ENCODE results near the gene CHAC1.

DNA sequence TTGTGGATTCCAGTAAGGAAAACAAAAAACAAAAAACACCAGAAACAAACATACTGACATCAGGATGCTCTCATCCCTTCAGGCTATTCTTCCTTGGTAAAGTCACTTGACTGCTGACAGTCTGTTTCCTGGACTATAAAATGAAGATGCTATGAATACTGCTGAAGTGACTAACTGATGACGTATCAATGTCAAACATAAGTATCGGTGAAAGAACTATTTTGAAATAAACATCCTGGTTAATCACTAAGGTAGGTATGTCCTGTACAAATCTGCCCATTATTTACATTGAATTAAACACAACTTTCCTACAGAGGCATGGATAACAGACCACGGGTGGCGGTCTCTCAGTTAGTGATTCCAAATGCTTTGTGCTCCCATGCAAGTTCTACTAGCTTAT, 45.9 kb downstream of the CHAC1 start:
- TF ChIP-seq ZNF274 (IDR thresholded peaks at IDR 0.05; ENCODE audit: low read depth, low read length) (no peak), YY1 (IDR thresholded peaks at IDR 0.05; ENCODE audit: insufficient read depth, insufficient read length) (no peak)
